ENCODE measurements around the gene ALDOA. TPM values are rescaled to one million over a fixed set of nuclear protein-coding genes. Genes with fewer than 3 reads are reported as not detected.
A peak's percentile ranks its signal among the peaks of the same experiment; 100 is the strongest.

ALDOA gene
- total RNA-seq, 3 donors from 2014 or later (not counting 1 experiment from before 2014, with no cell fraction given), result 412 to 544 (median 490) TPM

DNA sequence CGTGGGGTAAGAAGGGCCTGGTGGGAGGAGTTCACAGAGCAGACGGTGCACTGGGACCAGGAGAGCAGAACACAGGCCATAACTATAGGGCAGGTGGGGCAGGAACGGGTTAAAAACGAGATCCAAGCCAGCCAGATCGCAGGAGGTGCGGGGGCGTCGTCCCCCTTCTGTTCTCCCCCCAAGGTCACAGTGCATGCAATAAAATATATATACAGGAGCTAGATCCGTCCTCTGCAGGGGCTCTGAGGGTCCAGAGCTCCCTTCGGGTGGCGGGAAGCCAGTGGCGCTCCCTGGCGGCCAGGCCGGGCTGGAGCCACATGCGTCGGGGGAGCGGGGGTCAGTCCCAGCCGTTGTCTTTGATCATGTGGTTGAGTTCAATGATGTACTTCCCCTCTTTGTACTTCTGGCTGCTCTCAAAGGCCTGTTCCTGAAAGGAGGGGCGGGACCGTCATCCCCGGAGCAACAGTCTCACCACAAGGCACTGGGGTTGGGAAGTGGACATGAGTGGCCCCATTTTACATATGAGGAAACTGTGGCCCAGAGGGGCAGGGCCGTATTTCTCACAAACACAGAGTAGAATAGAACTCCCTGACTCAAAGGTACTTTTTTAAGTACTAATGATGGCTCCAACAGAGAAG is 26.9 kb downstream of the ALDOA start:
- intact Hi-C loops (cut with micrococcal nuclease), result loop anchor here (1.0 kb wide), 1 partner anchor 28 kb away; no protein-coding TSS in a partner anchor
- peaks cover 0 to 1% of the 10 kb centered on the region in 2 donors for H3K9me3 Mint-ChIP-seq
- TF ChIP-seq, protein P1, sequence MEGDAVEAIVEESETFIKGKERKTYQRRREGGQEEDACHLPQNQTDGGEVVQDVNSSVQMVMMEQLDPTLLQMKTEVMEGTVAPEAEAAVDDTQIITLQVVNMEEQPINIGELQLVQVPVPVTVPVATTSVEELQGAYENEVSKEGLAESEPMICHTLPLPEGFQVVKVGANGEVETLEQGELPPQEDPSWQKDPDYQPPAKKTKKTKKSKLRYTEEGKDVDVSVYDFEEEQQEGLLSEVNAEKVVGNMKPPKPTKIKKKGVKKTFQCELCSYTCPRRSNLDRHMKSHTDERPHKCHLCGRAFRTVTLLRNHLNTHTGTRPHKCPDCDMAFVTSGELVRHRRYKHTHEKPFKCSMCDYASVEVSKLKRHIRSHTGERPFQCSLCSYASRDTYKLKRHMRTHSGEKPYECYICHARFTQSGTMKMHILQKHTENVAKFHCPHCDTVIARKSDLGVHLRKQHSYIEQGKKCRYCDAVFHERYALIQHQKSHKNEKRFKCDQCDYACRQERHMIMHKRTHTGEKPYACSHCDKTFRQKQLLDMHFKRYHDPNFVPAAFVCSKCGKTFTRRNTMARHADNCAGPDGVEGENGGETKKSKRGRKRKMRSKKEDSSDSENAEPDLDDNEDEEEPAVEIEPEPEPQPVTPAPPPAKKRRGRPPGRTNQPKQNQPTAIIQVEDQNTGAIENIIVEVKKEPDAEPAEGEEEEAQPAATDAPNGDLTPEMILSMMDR (IDR thresholded peaks at IDR 0.05), result peak; percentile 24
- WGBS (ENCODE audit: insufficient coverage), result 3% methylated on average over 21 of the region's 22 CpGs
- ATAC-seq (peak; percentile 16 to 59 (median 25)), DNase-seq (peak; percentile 62 to 84)
- peaks cover 55% of the 10 kb centered on the region for H3K4me1 ChIP-seq (ENCODE audit: control insufficient read depth, insufficient read depth, low read length)
- H3K27me3 ChIP-seq (ENCODE audit: control insufficient read depth, insufficient read depth, low read length), result no peaks in the 10 kb centered on the region
- no peaks in the 10 kb centered on the region for H3K27me3 Mint-ChIP-seq (ENCODE audit: low read depth in 2 of 2)
- peaks cover 2% of the 10 kb centered on the region for H3K36me3 Mint-ChIP-seq
- peaks cover 28 to 47% of the 10 kb centered on the region in 2 donors for H3K4me1 Mint-ChIP-seq
- peak overlapping the region; percentile 91 to 93 for H3K27ac Mint-ChIP-seq
- peak overlapping the region; percentile 69 for H3K27ac ChIP-seq (ENCODE audit: low read length)
- H3K4me3 Mint-ChIP-seq, result peak overlapping the region; percentile 88
- peak overlapping the region; percentile 65 for H3K4me3 ChIP-seq (ENCODE audit: low read length)
- H3K36me3 ChIP-seq (ENCODE audit: control insufficient read depth, insufficient read depth, low read length), result peaks cover 12% of the 10 kb centered on the region
- H3K9me3 ChIP-seq (ENCODE audit: control insufficient read depth, insufficient read depth, low read length), result peaks cover 12% of the 10 kb centered on the region

GRCh38 chr16:30094541-30095165 is 29.1 kb downstream of the ALDOA start:
- Histone ChIP-seq H3K36me3 (ENCODE audit: control insufficient read depth, insufficient read depth, low read length) (peaks cover 12% of the 10 kb centered on the region), H3K27ac (ENCODE audit: low read length) (peak overlapping the region; percentile 77), H3K4me1 (ENCODE audit: control insufficient read depth, insufficient read depth, low read length) (peaks cover 55% of the 10 kb centered on the region), H3K9me3 (ENCODE audit: control insufficient read depth, insufficient read depth, low read length) (peaks cover 23% of the 10 kb centered on the region), H3K27me3 (ENCODE audit: control insufficient read depth, insufficient read depth, low read length) (no peaks in the 10 kb centered on the region), H3K4me3 (ENCODE audit: low read length) (peak overlapping the region; percentile 69)
- H3K4me1 Mint-ChIP-seq, result peaks cover 28 to 47% of the 10 kb centered on the region in 2 donors
- H3K27me3 Mint-ChIP-seq (ENCODE audit: low read depth in 2 of 2), result no peaks in the 10 kb centered on the region
- peaks cover 4 to 8% of the 10 kb centered on the region in 2 donors for H3K9me3 Mint-ChIP-seq
- H3K27ac Mint-ChIP-seq, result peak overlapping the region; percentile 91 to 94
- ATAC-seq, result no peak
- TF ChIP-seq, protein P1 (IDR thresholded peaks at IDR 0.05), result no peak
- DNase-seq, result no peak
- intact Hi-C loops (cut with micrococcal nuclease), result no loop called here
- whole genome bisulfite sequencing (ENCODE audit: insufficient coverage), result 84% methylated on average over 11 of the region's 11 CpGs
- peaks cover 7% of the 10 kb centered on the region for H3K36me3 Mint-ChIP-seq
- H3K4me3 Mint-ChIP-seq, result peak overlapping the region; percentile 91

DNA sequence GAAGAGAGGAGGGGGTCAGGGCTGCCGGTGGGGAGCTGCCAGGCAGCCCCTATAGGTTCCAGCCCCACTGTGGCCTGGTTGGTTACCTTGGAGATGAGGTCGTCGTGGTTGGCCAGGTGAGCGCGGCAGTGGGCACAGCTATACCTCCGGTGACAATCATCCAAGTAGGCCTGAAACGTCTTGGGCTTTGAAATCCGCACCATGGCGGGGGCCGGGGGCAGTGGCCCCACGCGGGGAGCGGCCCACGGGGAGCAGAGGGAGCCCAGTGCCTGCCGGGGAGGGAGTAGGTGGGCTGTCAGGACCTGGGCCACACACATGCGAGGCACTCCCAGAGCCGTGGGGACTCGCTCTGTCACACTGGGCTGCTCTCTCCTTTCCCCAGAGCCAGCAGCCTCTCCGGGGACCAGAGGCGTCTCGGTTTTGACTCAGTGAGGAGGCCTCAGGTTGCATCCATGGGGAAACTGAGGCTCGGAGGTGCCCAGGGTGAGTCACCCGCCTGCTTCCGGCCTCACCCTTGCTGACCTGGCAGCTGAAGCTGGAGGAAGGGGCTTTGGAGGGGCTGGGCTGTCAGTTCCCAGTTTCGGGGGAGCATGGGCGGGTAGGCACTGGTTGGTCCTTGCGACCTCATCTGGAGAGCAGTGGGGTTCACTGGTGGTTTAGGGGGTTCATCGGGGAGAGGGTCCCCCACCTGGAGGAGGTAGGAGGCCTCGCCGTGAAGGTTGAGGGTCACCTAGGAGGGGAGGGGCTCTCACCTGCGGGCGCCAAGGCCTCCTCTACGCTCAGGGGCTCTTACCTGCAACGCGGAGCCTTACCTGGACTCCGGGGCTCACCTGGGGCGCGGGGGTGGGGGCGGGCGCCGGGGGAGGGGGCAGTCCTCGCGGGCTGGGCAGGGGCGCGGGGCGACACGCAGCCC is 29.9 kb downstream of the ALDOA start:
- TF ChIP-seq, protein P1 (IDR thresholded peaks at IDR 0.05), result no peak
- 5% methylated on average over 41 of the region's 47 CpGs for WGBS (ENCODE audit: insufficient coverage)
- peaks cover 4 to 8% of the 10 kb centered on the region in 2 donors for H3K9me3 Mint-ChIP-seq
- intact Hi-C loops (cut with micrococcal nuclease), result loop anchor here (2.0 kb wide), 1 partner anchor 27 kb away; the partner anchor contains the start of gene MAPK3
- peaks cover 7% of the 10 kb centered on the region for H3K36me3 Mint-ChIP-seq
- Histone ChIP-seq H3K36me3 (ENCODE audit: control insufficient read depth, insufficient read depth, low read length) (peaks cover 12% of the 10 kb centered on the region), H3K27me3 (ENCODE audit: control insufficient read depth, insufficient read depth, low read length) (no peaks in the 10 kb centered on the region), H3K4me1 (ENCODE audit: control insufficient read depth, insufficient read depth, low read length) (peaks cover 55% of the 10 kb centered on the region), H3K4me3 (ENCODE audit: low read length) (peak overlapping the region; percentile 69), H3K27ac (ENCODE audit: low read length) (peak overlapping the region; percentile 77), H3K9me3 (ENCODE audit: control insufficient read depth, insufficient read depth, low read length) (peaks cover 23% of the 10 kb centered on the region)
- ATAC-seq (no peak), DNase-seq (peak; percentile 34 to 49)
- no peaks in the 10 kb centered on the region for H3K27me3 Mint-ChIP-seq (ENCODE audit: low read depth in 2 of 2)
- peak overlapping the region; percentile 91 for H3K4me3 Mint-ChIP-seq
- peak overlapping the region; percentile 91 to 94 for H3K27ac Mint-ChIP-seq
- H3K4me1 Mint-ChIP-seq, result peaks cover 28 to 44% of the 10 kb centered on the region in 2 donors
